CD1c-positive myeloid dendritic cell (primary cell): ENCODE measurements around the gene TBX3.
A peak's percentile ranks its signal among the peaks of the same experiment; 100 is the strongest.

Experiments used
- DNase-seq: peaks from one replicate; pipeline ENCODE4 v3.0.0-alpha.2; 2016; ENCODE audit errors: extremely low spot score

Gene TBX3

GRCh38 chr12:114668151-114668885, 15.7 kb downstream of the TBX3 start:
- DNase-seq = peak; percentile 22

DNA sequence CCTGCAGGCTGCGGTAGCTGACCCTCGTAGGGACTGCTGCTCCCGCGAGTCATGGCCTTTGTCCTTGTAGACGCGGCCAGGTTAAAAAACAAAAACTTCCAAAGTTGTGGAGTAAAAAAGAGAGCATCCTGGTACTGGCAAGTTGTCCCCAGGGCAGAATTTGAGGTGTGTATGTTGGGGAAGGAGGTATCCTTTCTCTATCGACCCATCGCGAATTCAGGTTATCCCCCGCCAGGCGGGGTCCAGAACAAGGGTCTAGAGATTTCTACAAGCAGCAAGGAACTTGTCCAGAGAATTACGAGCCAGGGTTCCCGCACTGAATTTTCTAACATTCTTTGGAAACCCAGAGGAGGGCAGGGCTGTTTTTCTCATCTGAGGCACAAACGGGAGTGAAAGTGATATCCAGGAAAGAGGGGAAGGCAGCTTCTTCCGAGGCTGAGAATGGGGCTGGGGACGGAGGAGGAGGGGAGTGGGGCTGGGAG, 16.3 kb downstream of the TBX3 start:
- no peak for DNase-seq

GRCh38 chr12:114666746-114667668, 17.0 kb downstream of the TBX3 start:
- no peak for DNase-seq

DNA sequence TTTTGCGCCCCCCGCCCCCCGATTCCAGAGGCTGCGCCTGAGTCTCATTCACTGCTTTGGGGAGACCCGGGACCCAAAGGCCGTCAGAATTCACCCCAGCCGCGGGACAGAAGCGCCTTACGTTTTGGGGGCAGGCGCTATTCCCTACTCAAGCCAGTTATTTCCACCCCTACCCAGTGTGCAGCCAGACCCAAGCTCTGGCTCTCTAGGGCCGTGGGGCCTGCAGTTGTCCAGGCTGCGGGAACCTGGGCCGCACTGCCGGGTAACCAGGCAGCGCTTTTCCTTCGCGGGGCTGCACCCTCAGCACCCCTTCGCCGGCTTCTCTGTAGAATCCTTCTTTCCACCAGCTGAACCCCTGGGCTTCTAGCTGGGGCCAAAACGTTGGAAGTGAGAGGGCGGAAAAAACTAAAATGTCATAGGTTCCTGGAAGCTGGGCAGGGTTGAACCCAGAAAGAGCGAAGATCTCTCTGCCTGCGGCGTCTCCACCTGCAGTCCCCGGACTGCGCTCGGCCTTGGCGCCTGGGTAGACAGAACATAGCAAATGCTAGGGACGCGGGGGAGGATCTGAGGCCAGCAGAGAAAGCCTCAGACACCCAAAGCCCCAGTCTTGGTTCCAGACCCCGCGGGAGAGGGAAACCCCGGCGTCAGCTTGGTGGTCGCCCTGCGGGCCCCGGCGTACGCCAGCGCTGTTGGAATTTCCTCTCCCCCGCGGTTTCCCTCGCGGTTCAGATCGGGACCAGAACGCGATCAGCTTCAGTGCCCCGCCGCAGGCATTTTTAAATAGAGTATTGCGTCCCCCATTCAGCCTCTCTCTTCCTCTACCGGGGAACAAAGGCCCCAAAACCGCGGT, 18.3 kb downstream of the TBX3 start:
- no peak for DNase-seq

GRCh38 chr12:114664651-114665320, 19.2 kb downstream of the TBX3 start:
- no peak for DNase-seq

GRCh38 chr12:114662512-114663177, 21.3 kb downstream of the TBX3 start:
- peak; percentile 58 for DNase-seq

DNA sequence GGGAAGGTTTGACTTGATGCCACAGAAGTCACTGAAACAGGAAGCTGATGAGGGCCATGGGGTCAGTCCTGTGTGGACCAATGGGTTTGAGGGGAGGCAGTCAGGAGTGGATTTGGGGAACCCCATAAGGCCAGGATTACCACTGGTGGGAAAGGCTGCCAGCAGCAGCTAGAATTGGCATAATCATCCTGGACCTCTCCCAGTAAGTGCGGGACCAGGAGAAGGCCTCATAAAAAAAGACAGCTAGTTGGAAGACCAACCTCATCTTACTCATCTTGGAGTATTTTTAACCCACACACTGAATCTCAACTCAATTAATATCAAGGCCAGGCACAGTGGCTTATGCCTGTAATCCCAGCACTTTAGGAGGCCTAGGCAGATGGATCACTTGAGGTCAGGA, 22.7 kb downstream of the TBX3 start:
- no peak for DNase-seq

DNA sequence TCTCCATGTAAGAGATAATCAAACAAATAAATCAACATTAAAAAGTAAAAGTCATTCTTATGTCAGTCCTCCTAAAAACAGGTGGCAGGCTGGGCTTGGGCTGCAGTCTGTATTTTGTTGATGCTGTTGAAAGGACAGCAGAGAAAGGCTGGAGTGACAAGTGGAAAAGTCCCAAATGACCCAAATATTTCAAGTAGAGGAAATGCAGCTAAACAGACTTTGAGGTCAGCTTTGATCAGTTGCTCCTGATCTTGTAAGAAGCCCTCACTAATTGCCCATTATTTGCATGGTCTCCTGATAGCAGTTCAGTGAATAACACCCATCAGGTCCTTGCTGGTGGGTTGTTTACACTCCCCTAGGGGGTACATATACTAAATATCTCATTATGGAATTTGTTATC, 24.9 kb downstream of the TBX3 start:
- no peak for DNase-seq

DNA sequence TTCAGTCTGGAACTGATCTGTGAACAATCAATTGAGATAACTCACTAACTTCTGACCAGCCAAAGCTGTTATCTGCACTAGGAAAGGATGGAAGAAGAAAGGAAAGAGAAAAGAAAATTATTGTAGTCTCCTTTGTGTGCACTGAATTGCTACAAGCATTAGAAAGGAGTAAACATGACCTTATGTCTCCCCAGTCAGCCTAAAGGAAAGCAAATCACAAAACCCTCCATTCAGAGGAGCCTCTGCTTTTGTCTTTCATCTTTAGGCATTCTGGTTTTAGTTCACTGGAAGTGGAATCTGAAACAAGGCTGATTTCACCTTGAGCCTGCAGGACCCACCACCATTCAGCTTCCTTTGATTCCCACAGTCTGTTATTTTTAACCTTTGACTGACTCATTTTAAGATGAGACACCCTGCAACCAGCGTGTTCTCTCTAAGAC, 26.0 kb downstream of the TBX3 start:
- DNase-seq = no peak

DNA sequence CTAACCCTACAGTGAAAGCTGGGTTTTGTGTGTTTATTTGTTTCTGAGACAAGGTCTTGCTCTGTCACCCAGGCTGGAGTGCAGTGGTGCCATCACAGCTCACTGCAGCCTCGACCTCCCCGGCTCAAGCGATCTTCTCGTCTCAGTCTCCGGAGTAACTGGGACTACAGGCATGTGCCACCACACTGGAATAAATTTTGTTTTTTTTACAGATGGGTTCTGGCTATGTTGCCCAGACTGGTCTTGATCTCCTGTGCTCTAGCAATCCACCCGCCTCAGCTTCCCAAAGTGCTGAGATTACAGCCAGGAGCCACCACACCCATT, 26.4 kb downstream of the TBX3 start:
- DNase-seq = no peak

DNA sequence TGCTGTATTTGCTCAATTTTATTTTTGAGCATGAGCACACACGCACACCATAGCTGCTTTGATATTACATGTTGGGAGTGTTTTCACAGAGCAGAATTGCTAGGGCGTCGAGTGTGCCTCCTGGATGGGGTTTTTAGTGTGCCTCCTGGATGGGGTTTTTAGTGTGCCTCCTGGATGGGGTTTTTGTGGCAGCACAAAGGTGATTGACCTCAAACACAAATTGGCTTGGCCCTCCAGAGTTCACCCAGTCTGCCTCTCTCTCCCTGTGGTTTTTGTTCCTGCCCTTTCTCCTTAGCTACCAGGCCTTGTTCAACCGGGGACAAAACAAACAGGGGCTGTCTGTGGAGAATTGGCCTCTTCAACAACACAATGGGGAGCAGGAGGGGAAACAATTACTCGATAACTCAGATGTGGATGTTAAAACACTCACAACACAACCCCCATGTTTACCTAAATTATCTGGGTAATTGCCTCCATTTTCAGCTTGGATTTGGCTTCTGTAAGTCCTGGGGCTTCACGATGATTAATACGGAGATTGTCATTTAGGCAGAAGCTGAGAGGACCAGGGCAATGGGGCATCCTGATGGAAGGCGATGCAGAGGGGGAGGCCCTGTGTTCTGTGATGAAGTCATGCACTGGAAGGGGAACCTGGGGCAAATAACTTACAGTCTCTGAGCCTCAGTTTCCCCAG, 26.9 kb downstream of the TBX3 start:
- no peak for DNase-seq

GRCh38 chr12:114655934-114656749, 27.8 kb downstream of the TBX3 start:
- DNase-seq = no peak

DNA sequence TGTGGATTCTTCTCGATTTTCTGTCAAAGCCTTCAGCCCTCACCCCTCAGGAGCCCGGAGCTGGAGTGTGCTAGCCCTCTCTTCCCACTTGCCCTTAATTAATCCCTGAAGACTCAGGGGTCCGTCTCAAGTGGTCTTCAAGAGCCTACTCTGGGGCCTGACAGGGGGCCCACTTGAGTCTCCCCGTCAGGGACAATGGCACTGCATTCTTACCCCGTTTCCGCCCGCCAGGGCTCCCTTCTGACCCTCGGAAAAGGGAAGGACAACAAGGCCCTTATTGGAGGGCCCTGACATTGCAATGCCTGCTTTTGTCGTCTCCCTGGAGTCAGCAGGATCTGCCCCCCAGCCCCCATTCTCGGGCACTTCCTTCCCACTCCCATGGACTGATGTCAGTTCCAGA, 34.4 kb downstream of the TBX3 start:
- no peak for DNase-seq

GRCh38 chr12:114648711-114649110, 35.3 kb downstream of the TBX3 start:
- DNase-seq = no peak

- DNase-seq = no peak
These were observed 45.1 kb downstream of the TBX3 start for GRCh38 chr12:114638790-114639435.

- DNase-seq = no peak
These were observed 47.1 kb downstream of the TBX3 start for GRCh38 chr12:114636723-114637480.

DNA sequence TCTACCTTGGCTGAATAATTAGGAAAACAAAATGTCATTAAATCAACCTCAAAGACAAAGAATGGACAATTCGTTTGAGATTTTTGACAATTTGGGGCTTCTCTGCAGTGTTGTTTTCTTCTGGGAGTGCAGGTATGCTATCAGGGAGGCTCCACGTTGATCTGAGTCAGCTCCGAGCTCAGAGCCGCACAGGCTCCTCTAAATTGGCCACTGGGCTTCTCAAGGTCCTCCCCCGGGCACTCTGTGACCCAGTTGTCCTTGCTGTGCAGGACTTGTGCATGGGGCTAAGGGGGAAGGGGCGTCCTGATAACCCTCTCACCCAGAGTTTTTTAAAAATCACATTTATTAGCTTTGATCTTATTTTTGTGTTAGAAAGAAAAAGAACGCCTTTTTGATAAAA, 52.7 kb downstream of the TBX3 start:
- no peak for DNase-seq

DNA sequence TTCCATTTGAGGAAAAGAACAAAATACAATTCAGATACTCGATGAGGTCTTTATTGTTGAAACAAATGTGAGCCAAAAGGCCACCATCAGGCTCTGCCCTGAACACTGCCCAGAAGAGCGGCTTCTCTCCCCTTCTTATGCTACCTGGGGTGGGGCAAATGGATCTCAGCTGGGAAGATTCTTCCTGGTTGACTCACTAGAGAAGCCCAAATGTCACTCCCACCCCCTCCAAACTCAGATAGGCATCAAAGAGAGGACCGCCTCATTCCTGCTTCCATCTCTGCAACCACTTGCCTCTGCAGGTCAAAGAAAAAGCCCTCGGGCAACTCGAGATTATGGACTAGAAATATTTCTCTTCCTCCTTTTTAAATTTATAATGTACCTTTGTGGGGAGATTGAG, 55.8 kb downstream of the TBX3 start:
- no peak for DNase-seq
